Hindlimb muscle (tissue), 1 donor: ENCODE results near the gene LRRC72. TPM values are rescaled to one million over a fixed set of nuclear protein-coding genes. Genes with fewer than 3 reads are reported as not detected.
"Not testable (repeated sequence)": the region's sequence is repeated elsewhere in the genome, so short reads cannot be mapped to it uniquely, and the experiment has no call there.

Source experiments
- DNase-seq: peaks from one replicate; pipeline ENCODE4 v3.0.0-alpha.2; 2013
- polyA plus RNA-seq: library from polyadenylated mRNA; unstranded; fragments of 120-200 nt; gene quantifications from one replicate; pipeline ENCODE4 v1.2.1, GENCODE V29; 2013; ENCODE audit not compliant: insufficient read length

LRRC72 gene
- polyA plus RNA-seq, 1 donor: not detected

GRCh38 chr7:16529697-16530096, 3.1 kb downstream of the LRRC72 start:
- no peak for DNase-seq

GRCh38 chr7:16531707-16532106, 5.1 kb downstream of the LRRC72 start:
- DNase-seq: no peak

GRCh38 chr7:16532272-16532671, 5.6 kb downstream of the LRRC72 start:
- no peak for DNase-seq

GRCh38 chr7:16535500-16535899, 8.9 kb downstream of the LRRC72 start:
- DNase-seq: no peak

- DNase-seq: not testable (repeated sequence)
Measured at GRCh38 chr7:16540559-16540958, 13.9 kb downstream of the LRRC72 start.

- DNase-seq: no peak
Measured at GRCh38 chr7:16542401-16542800, 15.8 kb downstream of the LRRC72 start.

- no peak for DNase-seq
Measured at GRCh38 chr7:16543456-16543855, 16.8 kb downstream of the LRRC72 start.

GRCh38 chr7:16546921-16547505, 20.4 kb downstream of the LRRC72 start:
- no peak for DNase-seq

- DNase-seq: no peak
Measured at GRCh38 chr7:16548428-16548827, 21.8 kb downstream of the LRRC72 start.

- no peak for DNase-seq
Measured at GRCh38 chr7:16550671-16551070, 24.0 kb downstream of the LRRC72 start.

- no peak for DNase-seq
Measured at GRCh38 chr7:16554518-16555236, 28.1 kb downstream of the LRRC72 start.

GRCh38 chr7:16556359-16556758, 29.7 kb downstream of the LRRC72 start:
- DNase-seq: no peak

- no peak for DNase-seq
Measured at GRCh38 chr7:16558761-16559302, 32.2 kb downstream of the LRRC72 start.

- DNase-seq: no peak
Measured at GRCh38 chr7:16559497-16560179, 33.0 kb downstream of the LRRC72 start.

GRCh38 chr7:16561943-16562342, 35.3 kb downstream of the LRRC72 start:
- no peak for DNase-seq

GRCh38 chr7:16562456-16563220, 36.0 kb downstream of the LRRC72 start:
- no peak for DNase-seq

- DNase-seq: no peak
Measured at GRCh38 chr7:16563281-16564022, 36.8 kb downstream of the LRRC72 start.

GRCh38 chr7:16564023-16564380, 37.4 kb downstream of the LRRC72 start:
- no peak for DNase-seq

GRCh38 chr7:16564909-16565426, 38.3 kb downstream of the LRRC72 start:
- peak; percentile 35 for DNase-seq

- no peak for DNase-seq
Measured at GRCh38 chr7:16571941-16572340, 45.3 kb downstream of the LRRC72 start.

GRCh38 chr7:16579216-16579615, 52.6 kb downstream of the LRRC72 start:
- no peak for DNase-seq

GRCh38 chr7:16581286-16581685, 54.7 kb downstream of the LRRC72 start:
- no peak for DNase-seq
